HEK293T (cell line): ENCODE data around the gene PTGER1.

Experiments
- ARNT ChIP-seq: fragments of 450-650 bp; IDR thresholded peaks from 2 replicates; pipeline ENCODE4 v1.6.1; 2017; ENCODE audit warnings: mild to moderate bottlenecking
- BHLHE40 ChIP-seq: fragments of 450-650 bp; IDR thresholded peaks from 2 replicates; pipeline ENCODE4 v1.6.1; 2016; ENCODE audit warnings: mild to moderate bottlenecking, moderate library complexity, borderline replicate concordance
- CTBP1 ChIP-seq: fragments of 450-650 bp; IDR thresholded peaks from 2 replicates; pipeline ENCODE4 v1.6.1; 2016; ENCODE audit warnings: borderline replicate concordance
- ELF4 ChIP-seq: fragments of 450-650 bp; IDR thresholded peaks from 2 replicates; pipeline ENCODE4 v1.6.1; 2017; ENCODE audit warnings: antibody characterized with exemption
- FOXA1 ChIP-seq: fragments of 450-650 bp; IDR thresholded peaks from 2 replicates; pipeline ENCODE4 v1.6.1; 2016; ENCODE audit warnings: mild to moderate bottlenecking
- FOXK2 ChIP-seq: fragments of 450-650 bp; IDR thresholded peaks from 2 replicates; pipeline ENCODE4 v1.6.1; 2016; ENCODE audit warnings: mild to moderate bottlenecking
- FOXM1 ChIP-seq: fragments of 450-650 bp; IDR thresholded peaks from 2 replicates; pipeline ENCODE4 v1.6.1; 2017; ENCODE audit warnings: mild to moderate bottlenecking, borderline replicate concordance
- HDGF ChIP-seq: fragments of 450-650 bp; IDR thresholded peaks from 2 replicates; pipeline ENCODE4 v1.6.1; 2017; ENCODE audit warnings: antibody characterized with exemption, borderline replicate concordance
- SP1 ChIP-seq: fragments of 450-650 bp; IDR thresholded peaks from 2 replicates; pipeline ENCODE4 v1.6.1; 2017
- SUZ12 ChIP-seq: fragments of 450-650 bp; IDR thresholded peaks from 2 replicates; pipeline ENCODE4 v1.6.1; 2016; ENCODE audit warnings: mild to moderate bottlenecking
- TARDBP ChIP-seq: fragments of 450-650 bp; IDR thresholded peaks from 2 replicates; pipeline ENCODE4 v1.6.1; 2016
- ZNF384 ChIP-seq: fragments of 450-650 bp; IDR thresholded peaks from 2 replicates; pipeline ENCODE4 v1.6.1; 2016

DNA sequence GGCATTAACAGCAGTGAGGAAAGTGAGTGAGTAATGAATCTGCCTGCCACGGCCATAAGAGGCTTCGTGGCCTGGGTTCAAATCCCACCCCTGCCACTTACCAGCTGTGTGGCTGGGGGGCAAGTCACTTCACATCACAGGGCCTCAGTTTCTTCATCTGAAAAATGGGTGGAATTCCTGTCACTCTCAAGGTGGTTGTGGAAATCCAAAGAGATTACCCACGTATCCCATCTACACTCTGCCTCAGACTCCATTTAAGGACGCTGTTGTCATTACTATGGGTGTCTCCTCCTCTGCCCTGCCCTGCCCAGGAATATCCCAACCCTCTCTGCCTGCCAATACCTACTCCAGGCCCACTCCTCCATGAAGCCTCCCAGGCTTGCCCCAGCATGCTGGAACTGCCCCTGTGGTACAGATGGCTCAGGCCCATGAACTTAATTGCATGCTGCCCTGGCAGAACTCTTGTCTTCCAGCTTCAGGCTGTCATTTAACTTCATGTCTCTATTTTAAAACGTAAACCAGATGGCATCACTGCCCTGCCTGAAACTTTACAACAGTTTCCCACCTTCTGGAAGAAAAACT is 17.7 kb upstream of the PTGER1 start:
- TF ChIP-seq SP1 (no peak), HDGF (no peak), FOXM1 (no peak), SUZ12 (no peak), ELF4 (no peak), FOXA1 (no peak), BHLHE40 (no peak), CTBP1 (no peak), TARDBP (no peak), ZNF384 (no peak), ARNT (no peak), FOXK2 (no peak)
